SK-N-SH (cell line): ENCODE data around the gene TPD52L1. TPM values are rescaled to one million over a fixed set of nuclear protein-coding genes. Genes with fewer than 3 reads are reported as not detected.

Source experiments
- CTCF ChIA-PET: fragments of 300-600, 350-600 bp; formaldehyde crosslinking; extraction: SDS; loops from one replicate; lab custom pipeline; 2021; lab: Yijun Ruan, JAX
- POLR2A ChIA-PET: fragments of 350-600 bp; sonication (Branson Sonifier 250); formaldehyde crosslinking; extraction: SDS; loops from one replicate; lab custom pipeline; 2020; ENCODE audit warnings: antibody characterized with exemption, inconsistent platforms; lab: Yijun Ruan, JAX
- DNase-seq: peaks from one replicate; pipeline ENCODE4 v3.0.0; 2012
- H2AFZ ChIP-seq: fragments of 200-600 bp; sonication (generic); 2 replicates; pipeline ENCODE4 v1.8.1; 2016; ENCODE audit warnings: antibody characterized with exemption, mild to moderate bottlenecking, low read depth
- H3F3A ChIP-seq: fragments of 200-600 bp; sonication (generic); replicated peaks from 2 replicates; pipeline ENCODE3; 2016; ENCODE audit warnings: antibody characterized with exemption, mild to moderate bottlenecking; ENCODE audit not compliant: insufficient read depth
- H3K27ac ChIP-seq, 2 experiments: fragments of 200-500 bp in 1 of 2; fragments of 200-600 bp in 1 of 2; sonication (Bioruptor generic) in 1 of 2; sonication (generic), shearing (Covaris generic) in 1 of 2; 2 replicates each; pipeline versions ENCODE4 v1.5.1 to v1.6.1; 2014 to 2016; ENCODE audit warnings: low read depth in 2 of 2, inconsistent platforms in 1 of 2, low read length in 1 of 2, mild to moderate bottlenecking in 1 of 2, mixed read lengths in 1 of 2
- H3K27me3 ChIP-seq: fragments of 200-600 bp; sonication (generic), shearing (Covaris generic); 2 replicates; pipeline ENCODE4 v1.6.1; 2016; ENCODE audit warnings: mixed run types; ENCODE audit not compliant: insufficient read depth
- H3K36me3 ChIP-seq, 2 experiments: fragments of 200-500 bp in 1 of 2; fragments of 200-600 bp in 1 of 2; sonication (Bioruptor generic) in 1 of 2; sonication (generic) in 1 of 2; replicated peaks in 1 of 2; 2 replicates each; pipeline versions ENCODE3 to v1.5.1; 2014 to 2016; ENCODE audit warnings: low read length in 1 of 2, mild to moderate bottlenecking in 1 of 2; ENCODE audit not compliant: insufficient read depth in 2 of 2, control insufficient read depth in 1 of 2
- H3K4me1 ChIP-seq, 2 experiments: fragments of 200-500 bp in 1 of 2; fragments of 200-600 bp in 1 of 2; sonication (Bioruptor generic) in 1 of 2; sonication (generic), shearing (Covaris generic) in 1 of 2; 2 replicates each; pipeline versions ENCODE4 v1.5.1 to v1.6.1; 2014 to 2016; ENCODE audit warnings: low read depth in 1 of 2, low read length in 1 of 2, mixed run types in 1 of 2; ENCODE audit not compliant: insufficient read depth in 2 of 2, control insufficient read depth in 1 of 2
- H3K4me2 ChIP-seq: fragments of 200-600 bp; sonication (generic), shearing (Covaris generic); 2 replicates; pipeline ENCODE4 v1.6.1; 2017; ENCODE audit warnings: mixed run types
- H3K4me3 ChIP-seq, 2 experiments: fragments of 200-500 bp in 1 of 2; fragments of 200-600 bp in 1 of 2; sonication (Bioruptor generic) in 1 of 2; sonication (generic), shearing (Covaris generic) in 1 of 2; 2 replicates each; pipeline versions ENCODE4 v1.5.1 to v1.8.1; 2014 to 2016; ENCODE audit warnings: low read depth in 2 of 2, inconsistent platforms in 1 of 2, low read length in 1 of 2, mild to moderate bottlenecking in 1 of 2, mixed read lengths in 1 of 2, moderate library complexity in 1 of 2
- H3K79me2 ChIP-seq: fragments of 200-600 bp; sonication (generic); 2 replicates; pipeline ENCODE4 v1.8.1; 2017; ENCODE audit warnings: mild to moderate bottlenecking; ENCODE audit not compliant: insufficient read depth
- H3K9ac ChIP-seq: fragments of 200-600 bp; sonication (generic); 2 replicates; pipeline ENCODE4 v1.6.1; 2017; ENCODE audit warnings: mixed run types
- H3K9me2 ChIP-seq: fragments of 200-600 bp; sonication (generic); 2 replicates; pipeline ENCODE4 v1.6.1; 2017; ENCODE audit warnings: mixed run types
- H3K9me3 ChIP-seq: fragments of 200-600 bp; sonication (generic); 2 replicates; pipeline ENCODE4 v1.6.1; 2017; ENCODE audit warnings: mixed run types, mild to moderate bottlenecking, moderate library complexity
- H4K20me1 ChIP-seq: fragments of 200-600 bp; sonication (generic); 2 replicates; pipeline ENCODE4 v1.6.1; 2017; ENCODE audit warnings: mild to moderate bottlenecking, mixed run types; ENCODE audit not compliant: insufficient read depth
- EZH2phosphoT487 ChIP-seq: fragments of 200-600 bp; sonication (generic); IDR thresholded peaks from 2 replicates; pipeline ENCODE4 v1.6.1; 2017; ENCODE audit warnings: low read depth, mixed run types, mild to moderate bottlenecking, antibody characterized with exemption, moderate library complexity, borderline replicate concordance
- FOSL2 ChIP-seq: IDR thresholded peaks from 2 replicates; pipeline ENCODE4 v1.4.0; 2012; ENCODE audit warnings: low read depth, mild to moderate bottlenecking, moderate library complexity, borderline replicate concordance
- GATA2 ChIP-seq: sonication (generic); formaldehyde crosslinking; IDR thresholded peaks from 2 replicates; pipeline ENCODE4 v1.5.0; 2020; ENCODE audit warnings: mild to moderate bottlenecking, missing genetic modification reagents
- MXI1 ChIP-seq: IDR thresholded peaks from 2 replicates; pipeline ENCODE4 v1.6.1; 2012; ENCODE audit warnings: mild to moderate bottlenecking, low read depth, low read length, improper control_type of control experiment
- RCOR1 ChIP-seq: fragments of 150-350 bp; IDR thresholded peaks from 2 replicates; pipeline ENCODE4 v1.6.1; 2017; ENCODE audit warnings: antibody characterized with exemption, low read length
- RFX5 ChIP-seq: IDR thresholded peaks from 2 replicates; pipeline ENCODE4 v1.6.1; 2012; ENCODE audit warnings: mild to moderate bottlenecking, improper control_type of control experiment, low read length
- RXRA ChIP-seq: IDR thresholded peaks from 2 replicates; pipeline ENCODE4 v1.4.0; 2012; ENCODE audit warnings: low read depth, mild to moderate bottlenecking, borderline replicate concordance
- SIN3A ChIP-seq: IDR thresholded peaks from 2 replicates; pipeline ENCODE4 v1.6.1; 2012; ENCODE audit warnings: low read depth, mild to moderate bottlenecking, low read length, moderate library complexity, borderline replicate concordance
- TAF1 ChIP-seq: IDR thresholded peaks from 2 replicates; pipeline ENCODE4 v1.6.1; 2012; ENCODE audit warnings: low read depth, mild to moderate bottlenecking, low read length, moderate library complexity, borderline replicate concordance
- YY1 ChIP-seq: IDR thresholded peaks from 2 replicates; pipeline ENCODE4 v1.4.0; 2012; ENCODE audit warnings: low read depth, mild to moderate bottlenecking
- WGBS: methylation state at CpG from one replicate; pipeline ENCODE4 v1.1.6; 2017; ENCODE audit warnings: low lambda C conversion rate; 5-methylcytosine and 5-hydroxymethylcytosine counted together
- polyA plus RNA-seq, 3 experiments: library from polyadenylated mRNA; depleted of rRNA; stranded (reverse); fragments of >200 nt; gene quantifications; 2 replicates each; pipeline ENCODE4 v1.2.3, GENCODE V29; 2012
- TF ChIP-seq, protein P1 (sequence below): IDR thresholded peaks from 2 replicates; pipeline ENCODE4 v1.4.0; 2012; ENCODE audit warnings: low read depth, borderline replicate concordance
- TF ChIP-seq, protein P2 (sequence below): fragments of 150-350 bp; IDR thresholded peaks from 2 replicates; pipeline ENCODE4 v1.6.1; 2017; ENCODE audit warnings: antibody characterized with exemption, low read length, low read depth, borderline replicate concordance
- TF ChIP-seq, protein P3 (sequence below): IDR thresholded peaks from 2 replicates; pipeline ENCODE4; 2012

The TPD52L1 gene
- polyA plus RNA-seq, 1 of the 3 experiments (the other 2 are of a cell fraction) = 0.13 TPM

DNA sequence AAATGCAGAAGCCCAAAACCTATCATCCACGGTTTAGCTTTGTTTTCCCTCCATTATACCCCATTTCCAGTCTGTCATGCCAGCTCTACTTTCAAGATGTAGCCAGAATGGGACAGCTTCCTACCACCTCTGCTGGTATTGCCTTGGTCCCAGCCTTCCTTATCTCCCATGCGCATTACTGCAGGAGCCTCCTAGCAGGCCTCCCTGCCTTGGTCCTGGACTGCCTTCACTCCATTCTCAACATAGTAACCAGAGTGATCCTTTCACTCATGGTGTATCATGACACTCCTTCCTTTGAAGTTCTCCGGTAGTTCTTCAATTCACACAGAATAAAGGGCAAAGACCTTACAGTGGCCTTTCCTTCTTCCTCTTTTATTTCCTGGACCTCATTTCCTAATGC, 15.9 kb downstream of the TPD52L1 start:
- Histone ChIP-seq H3F3A (no peaks in the 10 kb centered on the region), H3K27me3 (no peaks in the 10 kb centered on the region; the same call in 1 of the 2 replicates), H2AFZ (no peak overlapping the region), H3K4me3 (no peak overlapping the region), H3K4me2 (no peak overlapping the region), H3K9me3 (no peaks in the 10 kb centered on the region), H3K9me2 (no peaks in the 10 kb centered on the region), H3K36me3 (no peaks in the 10 kb centered on the region), H3K79me2 (no peaks in the 10 kb centered on the region), H4K20me1 (no peaks in the 10 kb centered on the region), H3K9ac (no peak overlapping the region), H3K4me1 (no peaks in the 10 kb centered on the region), H3K27ac (no peak overlapping the region)
- 42% methylated on average over 3 of the region's 3 CpGs for whole genome bisulfite sequencing
- POLR2A ChIA-PET = no interaction called here
- no peak for DNase-seq
- CTCF ChIA-PET = no interaction called here
- TF ChIP-seq, protein P1, sequence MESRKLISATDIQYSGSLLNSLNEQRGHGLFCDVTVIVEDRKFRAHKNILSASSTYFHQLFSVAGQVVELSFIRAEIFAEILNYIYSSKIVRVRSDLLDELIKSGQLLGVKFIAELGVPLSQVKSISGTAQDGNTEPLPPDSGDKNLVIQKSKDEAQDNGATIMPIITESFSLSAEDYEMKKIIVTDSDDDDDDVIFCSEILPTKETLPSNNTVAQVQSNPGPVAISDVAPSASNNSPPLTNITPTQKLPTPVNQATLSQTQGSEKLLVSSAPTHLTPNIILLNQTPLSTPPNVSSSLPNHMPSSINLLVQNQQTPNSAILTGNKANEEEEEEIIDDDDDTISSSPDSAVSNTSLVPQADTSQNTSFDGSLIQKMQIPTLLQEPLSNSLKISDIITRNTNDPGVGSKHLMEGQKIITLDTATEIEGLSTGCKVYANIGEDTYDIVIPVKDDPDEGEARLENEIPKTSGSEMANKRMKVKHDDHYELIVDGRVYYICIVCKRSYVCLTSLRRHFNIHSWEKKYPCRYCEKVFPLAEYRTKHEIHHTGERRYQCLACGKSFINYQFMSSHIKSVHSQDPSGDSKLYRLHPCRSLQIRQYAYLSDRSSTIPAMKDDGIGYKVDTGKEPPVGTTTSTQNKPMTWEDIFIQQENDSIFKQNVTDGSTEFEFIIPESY = no peak
- TF ChIP-seq TAF1 (no peak), MXI1 (no peak), RFX5 (no peak), FOSL2 (no peak), RCOR1 (no peak), EZH2phosphoT487 (no peak), SIN3A (no peak), RXRA (no peak), GATA2 (CRISPR knock-in tag) (no peak)
- TF ChIP-seq, protein P2, sequence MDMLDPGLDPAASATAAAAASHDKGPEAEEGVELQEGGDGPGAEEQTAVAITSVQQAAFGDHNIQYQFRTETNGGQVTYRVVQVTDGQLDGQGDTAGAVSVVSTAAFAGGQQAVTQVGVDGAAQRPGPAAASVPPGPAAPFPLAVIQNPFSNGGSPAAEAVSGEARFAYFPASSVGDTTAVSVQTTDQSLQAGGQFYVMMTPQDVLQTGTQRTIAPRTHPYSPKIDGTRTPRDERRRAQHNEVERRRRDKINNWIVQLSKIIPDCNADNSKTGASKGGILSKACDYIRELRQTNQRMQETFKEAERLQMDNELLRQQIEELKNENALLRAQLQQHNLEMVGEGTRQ = no peak
- TF ChIP-seq, protein P3, sequence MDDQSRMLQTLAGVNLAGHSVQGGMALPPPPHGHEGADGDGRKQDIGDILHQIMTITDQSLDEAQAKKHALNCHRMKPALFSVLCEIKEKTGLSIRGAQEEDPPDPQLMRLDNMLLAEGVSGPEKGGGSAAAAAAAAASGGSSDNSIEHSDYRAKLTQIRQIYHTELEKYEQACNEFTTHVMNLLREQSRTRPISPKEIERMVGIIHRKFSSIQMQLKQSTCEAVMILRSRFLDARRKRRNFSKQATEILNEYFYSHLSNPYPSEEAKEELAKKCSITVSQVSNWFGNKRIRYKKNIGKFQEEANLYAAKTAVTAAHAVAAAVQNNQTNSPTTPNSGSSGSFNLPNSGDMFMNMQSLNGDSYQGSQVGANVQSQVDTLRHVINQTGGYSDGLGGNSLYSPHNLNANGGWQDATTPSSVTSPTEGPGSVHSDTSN = no peak
- TF ChIP-seq, all 33 proteins: peak for 0

DNA sequence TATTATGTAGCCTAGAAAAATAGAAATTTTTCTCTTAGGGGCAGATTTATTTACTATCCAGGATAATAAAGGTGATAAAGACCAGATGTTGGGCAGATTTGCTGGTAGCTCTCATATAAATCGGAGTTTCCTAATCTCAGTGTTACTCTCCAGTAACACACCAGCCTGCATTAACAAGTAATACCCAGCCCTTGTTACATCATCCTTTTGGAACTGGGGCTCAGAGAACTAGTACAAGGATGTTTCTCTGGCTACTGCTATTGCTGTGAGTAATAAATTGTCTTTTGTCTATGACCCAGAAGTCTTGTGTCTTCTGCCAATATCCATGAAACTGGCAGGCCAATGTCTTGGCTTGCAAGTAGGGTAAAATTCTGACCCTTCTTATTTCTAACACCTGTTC, 16.8 kb downstream of the TPD52L1 start:
- Histone ChIP-seq H3K36me3 (no peaks in the 10 kb centered on the region), H3F3A (no peaks in the 10 kb centered on the region), H4K20me1 (no peaks in the 10 kb centered on the region), H3K9me3 (no peaks in the 10 kb centered on the region), H3K27me3 (no peaks in the 10 kb centered on the region; the same call in 1 of the 2 replicates), H2AFZ (no peak overlapping the region), H3K9ac (no peak overlapping the region), H3K9me2 (no peaks in the 10 kb centered on the region), H3K4me1 (no peaks in the 10 kb centered on the region), H3K27ac (no peak overlapping the region), H3K4me3 (no peak overlapping the region), H3K79me2 (no peaks in the 10 kb centered on the region), H3K4me2 (no peak overlapping the region)
- no peak for DNase-seq
- no peak for TF ChIP-seq YY1
- TF ChIP-seq, protein P1 = no peak
- ChIA-PET POLR2A (no interaction called here), CTCF (no interaction called here)
- WGBS = 13% methylated on average over 1 of the region's 1 CpG
